ENCODE measurements around the gene NR1H4. TPM values are rescaled to one million over a fixed set of nuclear protein-coding genes. Genes with fewer than 3 reads are reported as not detected.
"Not testable (repeated sequence)": the region's sequence is repeated elsewhere in the genome, so short reads cannot be mapped to it uniquely, and the experiment has no call there.

Gene NR1H4
- under 1 TPM in 1 of 4 donors, not detected in 3; 0.13 TPM for total RNA-seq

DNA sequence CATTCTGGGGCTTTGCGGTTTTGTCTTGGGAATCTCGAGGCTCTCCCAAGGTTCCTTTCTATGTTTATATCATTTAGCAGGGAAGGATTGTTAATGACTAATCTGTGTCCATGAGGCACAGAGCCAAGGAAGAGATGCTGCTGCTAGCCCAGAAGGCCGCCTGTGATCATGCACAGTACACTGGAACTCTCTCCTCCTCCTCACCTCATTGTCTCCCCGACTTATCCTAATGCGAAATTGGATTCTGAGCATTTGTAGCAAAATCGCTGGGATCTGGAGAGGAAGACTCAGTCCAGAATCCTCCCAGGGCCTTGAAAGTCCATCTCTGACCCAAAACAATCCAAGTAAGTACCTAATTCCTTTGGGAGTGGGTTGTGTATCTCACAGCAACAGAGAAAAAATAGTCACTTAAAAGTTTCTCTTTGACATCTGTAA, at the start of gene NR1H4:
Gene NR1H4 (plus strand): TSS at position 151 of the 435 bp plus-strand sequence. CDS start 19,458 bp downstream, outside the sequence.
- 30% methylated on average over 6 of the region's 6 CpGs for WGBS
- intact Hi-C loops (cut with DNase I), result no loop called here
- H3K4me1 ChIP-seq, result peaks cover 0 to 7% (median 2%) of the 10 kb centered on the region in 4 donors
- no peak for DNase-seq (ENCODE audit: extremely low spot score)
- no peaks in the 10 kb centered on the region for H3K27me3 ChIP-seq
- no peak within 1 kb of the TSS for H3K27ac ChIP-seq (replicated peaks in 1 of 4)
- H3K4me3 ChIP-seq, result no peak within 1 kb of the TSS
- TF ChIP-seq CTCF (IDR thresholded peaks at IDR 0.05), result no peak
- no peak for TF ChIP-seq POLR2AphosphoS5 (IDR thresholded peaks at IDR 0.05)
- no peak for TF ChIP-seq EP300 (IDR thresholded peaks at IDR 0.05)
- TF ChIP-seq POLR2A (IDR thresholded peaks at IDR 0.05; ENCODE audit: low read depth), result no peak
- H3K36me3 ChIP-seq, result no peaks in the 10 kb centered on the region
- no peaks in the 10 kb centered on the region for H3K9me3 ChIP-seq

- WGBS, result 24% methylated on average over 1 of the region's 1 CpG
These were observed 47.5 kb upstream of the NR1H4 start for GRCh38 chr12:100426145-100426544.

DNA sequence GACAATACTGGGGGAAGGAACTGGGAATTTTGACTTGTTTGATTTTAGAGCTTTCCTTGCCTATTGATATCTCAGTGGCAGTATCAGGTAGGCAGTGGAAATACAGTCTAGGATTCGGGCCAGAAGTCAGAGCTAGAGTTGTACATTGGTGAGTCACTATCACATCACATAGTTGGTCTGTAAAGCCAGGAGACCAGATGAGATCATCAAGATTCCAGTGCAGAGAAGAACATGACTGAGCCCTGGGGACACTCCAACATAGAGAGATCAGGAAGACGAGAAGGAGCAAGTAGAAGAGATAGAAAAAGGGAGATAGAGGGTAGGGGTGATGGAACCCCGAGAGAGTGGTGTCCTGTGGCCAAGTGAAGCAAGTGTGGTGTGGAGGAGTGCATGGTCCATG, 46.6 kb upstream of the NR1H4 start:
- Histone ChIP-seq H3K27me3 (no peaks in the 10 kb centered on the region), H3K36me3 (no peaks in the 10 kb centered on the region), H3K4me1 (no peaks in the 10 kb centered on the region), H3K27ac (replicated peaks in 1 of 4) (no peak overlapping the region), H3K9me3 (peaks cover 0 to 11% (median 8%) of the 10 kb centered on the region in 4 donors), H3K4me3 (no peak overlapping the region)
- intact Hi-C loops (cut with DNase I), result no loop called here
- TF ChIP-seq POLR2A (IDR thresholded peaks at IDR 0.05; ENCODE audit: low read depth) (no peak), CTCF (IDR thresholded peaks at IDR 0.05) (no peak), POLR2AphosphoS5 (IDR thresholded peaks at IDR 0.05) (no peak)
- WGBS, result 70% methylated on average over 3 of the region's 3 CpGs
- no peak for DNase-seq (ENCODE audit: extremely low spot score)

More at GRCh38 chr12:100426145-100426544, 47.5 kb upstream of the NR1H4 start:
- H3K36me3 ChIP-seq, result no peaks in the 10 kb centered on the region
- DNase-seq (ENCODE audit: extremely low spot score), result no peak
- intact Hi-C loops (cut with DNase I), result no loop called here
- TF ChIP-seq CTCF (IDR thresholded peaks at IDR 0.05) (no peak), POLR2AphosphoS5 (IDR thresholded peaks at IDR 0.05) (no peak), EP300 (IDR thresholded peaks at IDR 0.05) (no peak), POLR2A (IDR thresholded peaks at IDR 0.05; ENCODE audit: low read depth) (no peak)
- H3K27ac ChIP-seq (replicated peaks in 1 of 4), result no peak overlapping the region
- no peaks in the 10 kb centered on the region for H3K4me1 ChIP-seq
- no peaks in the 10 kb centered on the region for H3K27me3 ChIP-seq
- H3K9me3 ChIP-seq, result peaks cover 0 to 11% (median 5%) of the 10 kb centered on the region in 4 donors
- no peak overlapping the region for H3K4me3 ChIP-seq

- H3K4me3 ChIP-seq; H3K27me3 ChIP-seq; H3K27ac ChIP-seq (replicated peaks in 1 of 4); intact Hi-C loops (cut with DNase I); H3K9me3 ChIP-seq; H3K4me1 ChIP-seq; DNase-seq (ENCODE audit: extremely low spot score); H3K36me3 ChIP-seq: not testable (repeated sequence)
- 98% methylated on average over 17 of the region's 32 CpGs for WGBS
These were observed 43.4 kb upstream of the NR1H4 start for GRCh38 chr12:100430251-100430650.

GRCh38 chr12:100433701-100434100, 40.0 kb upstream of the NR1H4 start:
- Histone ChIP-seq H3K4me1 (no peaks in the 10 kb centered on the region), H3K36me3 (no peaks in the 10 kb centered on the region), H3K4me3 (no peak overlapping the region), H3K27me3 (no peaks in the 10 kb centered on the region), H3K27ac (replicated peaks in 1 of 4) (no peak overlapping the region), H3K9me3 (peaks cover 0 to 5% (median 0%) of the 10 kb centered on the region in 4 donors)
- intact Hi-C loops (cut with DNase I), result no loop called here
- WGBS, result 48% methylated on average over 2 of the region's 2 CpGs
- no peak for DNase-seq (ENCODE audit: extremely low spot score)
- TF ChIP-seq CTCF (IDR thresholded peaks at IDR 0.05), result no peak
